HepG2 (cell line): Measurements from ENCODE around the gene PLAGL2. TPM values are rescaled to one million over a fixed set of nuclear protein-coding genes. Genes with fewer than 3 reads are reported as not detected.

Experiments used
- ARNT ChIP-seq: fragments of 450-650 bp; IDR thresholded peaks from 2 replicates; pipeline ENCODE4 v1.6.1; 2017
- ATF1 ChIP-seq: IDR thresholded peaks from 2 replicates; pipeline ENCODE4 v1.6.1; 2016; ENCODE audit warnings: mild to moderate bottlenecking, control low read depth
- ATF7-NPFF ChIP-seq: sonication (generic); formaldehyde crosslinking; IDR thresholded peaks from 2 replicates; pipeline ENCODE4 v1.8.1; 2023; ENCODE audit warnings: mild to moderate bottlenecking, low read depth, missing genetic modification reagents, moderate library complexity
- ELF4 ChIP-seq: sonication (generic); formaldehyde crosslinking; IDR thresholded peaks from 2 replicates; pipeline ENCODE4 v1.5.0; 2020; ENCODE audit warnings: missing genetic modification reagents, mild to moderate bottlenecking, moderate library complexity, borderline replicate concordance
- HNF4G ChIP-seq, 2 experiments: sonication (generic) in 1 of 2; formaldehyde crosslinking in 1 of 2; IDR thresholded peaks; 2 replicates each; pipeline versions ENCODE4 v1.4.0 to v1.6.1; 2011 to 2020; ENCODE audit warnings: borderline replicate concordance in 2 of 2, low read depth in 2 of 2, mild to moderate bottlenecking in 2 of 2, low read length in 1 of 2, missing genetic modification reagents in 1 of 2, moderate library complexity in 1 of 2
- KDM1A ChIP-seq: IDR thresholded peaks from 2 replicates; pipeline ENCODE4 v1.6.1; 2016; ENCODE audit warnings: missing compliant biosample characterization
- MXD4 ChIP-seq: IDR thresholded peaks from 2 replicates; pipeline ENCODE4 v1.6.1; 2016; ENCODE audit warnings: mild to moderate bottlenecking, missing biosample characterization, missing genetic modification reagents
- NFYB ChIP-seq: sonication (generic); formaldehyde crosslinking; IDR thresholded peaks from 2 replicates; pipeline ENCODE4 v1.4.0; 2020; ENCODE audit warnings: missing genetic modification reagents
- PAF1 ChIP-seq: IDR thresholded peaks from 2 replicates; pipeline ENCODE4 v1.6.1; 2016; ENCODE audit warnings: missing genetic modification reagents, missing compliant biosample characterization
- SNAI1 ChIP-seq: sonication (generic); formaldehyde crosslinking; IDR thresholded peaks from 2 replicates; pipeline ENCODE4 v1.5.0; 2020; ENCODE audit warnings: mild to moderate bottlenecking, missing genetic modification reagents, borderline replicate concordance
- ZNF431 ChIP-seq: sonication (generic); formaldehyde crosslinking; IDR thresholded peaks from 2 replicates; pipeline ENCODE4 v1.9.0; 2022; ENCODE audit warnings: missing genetic modification reagents, low read depth, mild to moderate bottlenecking, borderline replicate concordance
- ZNF557 ChIP-seq: sonication (generic); formaldehyde crosslinking; IDR thresholded peaks from 2 replicates; pipeline ENCODE4 v1.4.0; 2020; ENCODE audit warnings: missing genetic modification reagents
- ZNF614 ChIP-seq: IDR thresholded peaks from 2 replicates; pipeline ENCODE4 v1.6.1; 2018; ENCODE audit warnings: missing biosample characterization, missing genetic modification reagents, inconsistent platforms, borderline replicate concordance
- polyA plus RNA-seq, 8 experiments: library from polyadenylated mRNA; depleted of rRNA in 3 of 8; stranded (reverse) in 7 of 8; unstranded in 1 of 8; fragments of >200 nt; fragmentation: Illumina TruSeq in 4 of 8; extraction: Trizol in 4 of 8; gene quantifications; 2 replicates each; pipeline versions ENCODE4 v1.2.1 to v1.2.3, GENCODE V29; 2011 to 2016; ENCODE audit warnings: low read depth in 4 of 8, missing spikeins in 1 of 8, mixed read lengths in 1 of 8; ENCODE audit not compliant: insufficient read depth in 1 of 8
- total RNA-seq, 5 experiments: library from RNA; depleted of rRNA; stranded (reverse); fragments of >200 nt; fragmentation: Illumina TruSeq; extraction: Trizol; gene quantifications; 2 replicates each; pipeline ENCODE4 v1.2.3, GENCODE V29; 2016; ENCODE audit warnings: low read depth in 1 of 5
- TF ChIP-seq, protein P1 (sequence below), 2 experiments: fragments of 450-650 bp in 1 of 2; sonication (generic) in 1 of 2; formaldehyde crosslinking in 1 of 2; IDR thresholded peaks; 2 replicates each; pipeline versions ENCODE4 v1.6.1 to v1.8.0; 2016 to 2022; ENCODE audit warnings: antibody characterized with exemption in 1 of 2, mild to moderate bottlenecking in 1 of 2, missing genetic modification reagents in 1 of 2
- TF ChIP-seq, protein P2 (sequence below): sonication (generic); formaldehyde crosslinking; IDR thresholded peaks from 2 replicates; pipeline ENCODE4 v1.8.0; 2022; ENCODE audit warnings: missing genetic modification reagents, mild to moderate bottlenecking, inconsistent platforms, borderline replicate concordance
- TF ChIP-seq, protein P3 (sequence below): sonication (generic); formaldehyde crosslinking; IDR thresholded peaks from 2 replicates; pipeline ENCODE4 v1.8.0; 2022; ENCODE audit warnings: mild to moderate bottlenecking, missing genetic modification reagents, moderate library complexity
- TF ChIP-seq, protein P4 (sequence below): sonication (generic); formaldehyde crosslinking; IDR thresholded peaks from 2 replicates; pipeline ENCODE4 v1.5.0; 2020; ENCODE audit warnings: missing genetic modification reagents

PLAGL2 gene
- total and polyA plus RNA-seq, 2 of the 13 experiments (the other 11 are each of a cell fraction or from before 2014, with no cell fraction given), result 15.2 to 15.3 TPM

DNA sequence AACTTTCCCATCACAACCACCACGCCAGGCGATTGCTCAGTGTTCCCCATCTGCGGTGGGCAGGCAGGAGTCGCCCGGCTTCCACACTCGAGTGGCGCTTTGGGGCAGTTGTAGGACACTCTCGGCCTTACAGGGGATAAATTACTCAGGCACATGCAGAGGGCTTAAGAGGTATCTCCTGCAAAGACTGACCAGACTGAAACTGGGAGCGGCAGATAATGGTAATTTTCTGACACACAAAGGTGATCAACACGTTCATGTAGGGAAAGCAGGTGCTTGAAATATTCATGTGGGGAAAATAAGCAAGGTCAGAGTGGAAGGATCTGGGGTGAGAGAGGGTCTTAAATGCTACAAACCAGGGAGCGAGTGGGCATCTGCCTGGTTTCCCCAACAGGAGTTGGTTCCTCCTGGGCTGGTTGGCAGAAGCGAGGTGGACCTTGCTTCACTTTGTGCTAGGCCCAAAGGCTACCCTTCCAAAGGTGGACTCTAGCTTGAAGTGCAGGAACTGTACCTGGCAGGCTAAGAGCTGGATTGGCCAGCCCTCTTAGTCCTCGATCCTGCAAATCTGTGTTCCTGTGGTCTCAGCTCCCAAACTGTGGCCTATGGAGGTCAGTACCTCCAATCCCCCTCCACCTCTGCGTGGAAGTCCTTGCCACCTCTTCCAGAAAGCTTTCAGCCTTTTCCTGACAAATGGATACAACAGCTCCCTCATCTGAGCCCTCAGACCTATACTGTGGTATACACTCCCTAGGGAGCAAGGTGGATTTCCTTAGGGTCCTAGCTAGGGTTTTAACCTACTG lies 16.7 kb downstream of the PLAGL2 start (continued):
- TF ChIP-seq, protein P1, sequence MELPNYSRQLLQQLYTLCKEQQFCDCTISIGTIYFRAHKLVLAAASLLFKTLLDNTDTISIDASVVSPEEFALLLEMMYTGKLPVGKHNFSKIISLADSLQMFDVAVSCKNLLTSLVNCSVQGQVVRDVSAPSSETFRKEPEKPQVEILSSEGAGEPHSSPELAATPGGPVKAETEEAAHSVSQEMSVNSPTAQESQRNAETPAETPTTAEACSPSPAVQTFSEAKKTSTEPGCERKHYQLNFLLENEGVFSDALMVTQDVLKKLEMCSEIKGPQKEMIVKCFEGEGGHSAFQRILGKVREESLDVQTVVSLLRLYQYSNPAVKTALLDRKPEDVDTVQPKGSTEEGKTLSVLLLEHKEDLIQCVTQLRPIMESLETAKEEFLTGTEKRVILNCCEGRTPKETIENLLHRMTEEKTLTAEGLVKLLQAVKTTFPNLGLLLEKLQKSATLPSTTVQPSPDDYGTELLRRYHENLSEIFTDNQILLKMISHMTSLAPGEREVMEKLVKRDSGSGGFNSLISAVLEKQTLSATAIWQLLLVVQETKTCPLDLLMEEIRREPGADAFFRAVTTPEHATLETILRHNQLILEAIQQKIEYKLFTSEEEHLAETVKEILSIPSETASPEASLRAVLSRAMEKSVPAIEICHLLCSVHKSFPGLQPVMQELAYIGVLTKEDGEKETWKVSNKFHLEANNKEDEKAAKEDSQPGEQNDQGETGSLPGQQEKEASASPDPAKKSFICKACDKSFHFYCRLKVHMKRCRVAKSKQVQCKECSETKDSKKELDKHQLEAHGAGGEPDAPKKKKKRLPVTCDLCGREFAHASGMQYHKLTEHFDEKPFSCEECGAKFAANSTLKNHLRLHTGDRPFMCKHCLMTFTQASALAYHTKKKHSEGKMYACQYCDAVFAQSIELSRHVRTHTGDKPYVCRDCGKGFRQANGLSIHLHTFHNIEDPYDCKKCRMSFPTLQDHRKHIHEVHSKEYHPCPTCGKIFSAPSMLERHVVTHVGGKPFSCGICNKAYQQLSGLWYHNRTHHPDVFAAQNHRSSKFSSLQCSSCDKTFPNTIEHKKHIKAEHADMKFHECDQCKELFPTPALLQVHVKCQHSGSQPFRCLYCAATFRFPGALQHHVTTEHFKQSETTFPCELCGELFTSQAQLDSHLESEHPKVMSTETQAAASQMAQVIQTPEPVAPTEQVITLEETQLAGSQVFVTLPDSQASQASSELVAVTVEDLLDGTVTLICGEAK (IDR thresholded peaks at IDR 0.05), result no peak
- TF ChIP-seq, protein P1 (CRISPR knock-in tag; IDR thresholded peaks at IDR 0.05), result no peak
- TF ChIP-seq ATF7-NPFF (no peak), SNAI1 (no peak), KDM1A (CRISPR knock-in tag) (no peak), NFYB (CRISPR knock-in tag) (no peak), PAF1 (CRISPR knock-in tag) (peak; percentile 72; the same call in 1 of the 2 replicates), ATF1 (CRISPR knock-in tag) (no peak), ZNF557 (CRISPR knock-in tag) (no peak), HNF4G (IDR thresholded peaks at IDR 0.05; ENCODE audit: borderline replicate concordance, low read depth, low read length) (0 out of 2 replicates have a peak, but pooled peaks have one; percentile 8), HNF4G (CRISPR knock-in tag; IDR thresholded peaks at IDR 0.05; ENCODE audit: borderline replicate concordance, low read depth) (no peak), ELF4 (no peak), ZNF614 (no peak), ARNT (no peak), MXD4 (CRISPR knock-in tag) (no peak), ZNF431 (CRISPR knock-in tag) (no peak)
- TF ChIP-seq, protein P2, sequence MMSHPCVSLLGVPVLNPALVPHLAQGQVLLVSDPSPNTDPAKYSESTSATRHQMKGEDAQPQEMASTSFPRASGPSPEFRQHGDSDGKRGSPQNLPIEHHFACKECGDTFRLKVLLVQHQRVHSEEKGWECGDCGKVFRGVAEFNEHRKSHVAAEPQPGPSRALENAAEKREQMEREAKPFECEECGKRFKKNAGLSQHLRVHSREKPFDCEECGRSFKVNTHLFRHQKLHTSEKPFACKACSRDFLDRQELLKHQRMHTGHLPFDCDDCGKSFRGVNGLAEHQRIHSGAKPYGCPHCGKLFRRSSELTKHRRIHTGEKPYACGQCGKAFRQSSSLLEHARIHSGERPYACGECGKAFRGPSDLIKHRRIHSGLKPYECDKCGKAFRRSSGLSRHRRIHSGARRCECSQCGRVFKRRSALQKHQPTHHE, result no peak
- TF ChIP-seq, protein P3, sequence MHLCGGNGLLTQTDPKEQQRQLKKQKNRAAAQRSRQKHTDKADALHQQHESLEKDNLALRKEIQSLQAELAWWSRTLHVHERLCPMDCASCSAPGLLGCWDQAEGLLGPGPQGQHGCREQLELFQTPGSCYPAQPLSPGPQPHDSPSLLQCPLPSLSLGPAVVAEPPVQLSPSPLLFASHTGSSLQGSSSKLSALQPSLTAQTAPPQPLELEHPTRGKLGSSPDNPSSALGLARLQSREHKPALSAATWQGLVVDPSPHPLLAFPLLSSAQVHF (CRISPR knock-in tag), result no peak
- TF ChIP-seq, protein P4, sequence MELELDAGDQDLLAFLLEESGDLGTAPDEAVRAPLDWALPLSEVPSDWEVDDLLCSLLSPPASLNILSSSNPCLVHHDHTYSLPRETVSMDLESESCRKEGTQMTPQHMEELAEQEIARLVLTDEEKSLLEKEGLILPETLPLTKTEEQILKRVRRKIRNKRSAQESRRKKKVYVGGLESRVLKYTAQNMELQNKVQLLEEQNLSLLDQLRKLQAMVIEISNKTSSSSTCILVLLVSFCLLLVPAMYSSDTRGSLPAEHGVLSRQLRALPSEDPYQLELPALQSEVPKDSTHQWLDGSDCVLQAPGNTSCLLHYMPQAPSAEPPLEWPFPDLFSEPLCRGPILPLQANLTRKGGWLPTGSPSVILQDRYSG (CRISPR knock-in tag), result no peak
